Neuronal stem cell (in vitro differentiated cells): ENCODE data around the gene NPIPA3.
"Not testable (repeated sequence)": the region's sequence is repeated elsewhere in the genome, so short reads cannot be mapped to it uniquely, and the experiment has no call there.

Source experiments
- DNase-seq: peaks from one replicate; pipeline ENCODE4 v3.0.0-alpha.2; 2013; ENCODE audit warnings: low spot score
- H2AFZ ChIP-seq: one replicate; pipeline ENCODE4 v1.6.1; 2013; ENCODE audit warnings: mild to moderate bottlenecking, low read length, inconsistent platforms
- H2AK5ac ChIP-seq: 2 replicates; pipeline ENCODE4 v1.6.1; 2013; ENCODE audit warnings: low read depth, mild to moderate bottlenecking, inconsistent platforms, low read length, moderate library complexity, mixed read lengths
- H2BK120ac ChIP-seq: 2 replicates; pipeline ENCODE4 v1.6.1; 2013; ENCODE audit warnings: low read depth, mild to moderate bottlenecking, inconsistent platforms, low read length, moderate library complexity, mixed read lengths
- H2BK12ac ChIP-seq: one replicate; pipeline ENCODE4 v1.6.1; 2013; ENCODE audit warnings: low read length, inconsistent platforms
- H2BK15ac ChIP-seq: 2 replicates; pipeline ENCODE4 v1.6.1; 2013; ENCODE audit warnings: mild to moderate bottlenecking, low read length, inconsistent platforms, mixed read lengths
- H2BK5ac ChIP-seq: one replicate; pipeline ENCODE4 v1.6.1; 2013; ENCODE audit warnings: inconsistent platforms, mild to moderate bottlenecking, low read length, moderate library complexity
- H3K14ac ChIP-seq: one replicate; pipeline ENCODE4 v1.6.1; 2013; ENCODE audit warnings: low read length, inconsistent platforms
- H3K18ac ChIP-seq: 2 replicates; pipeline ENCODE4 v1.6.1; 2013; ENCODE audit warnings: low read length, inconsistent platforms
- H3K23ac ChIP-seq: 2 replicates; pipeline ENCODE4 v1.6.1; 2013; ENCODE audit warnings: low read depth, mild to moderate bottlenecking, mixed read lengths, low read length, inconsistent platforms; ENCODE audit not compliant: poor library complexity
- H3K27ac ChIP-seq: replicated peaks from 3 replicates; pipeline ENCODE4 v1.5.1; 2013; ENCODE audit warnings: low read length, inconsistent platforms
- H3K27me3 ChIP-seq, 3 experiments: 2 replicates each; pipeline ENCODE4 v1.6.1; 2013; ENCODE audit warnings: low read length in 3 of 3, mild to moderate bottlenecking in 2 of 3, inconsistent platforms in 1 of 3, low read depth in 1 of 3, mixed read lengths in 1 of 3, moderate library complexity in 1 of 3; ENCODE audit not compliant: control insufficient read depth in 3 of 3, insufficient read depth in 3 of 3
- H3K36me3 ChIP-seq, 2 donors: replicated peaks in 1 of 2; 2 replicates each; pipeline ENCODE4 v1.6.1; 2013; ENCODE audit warnings: low read length in 2 of 2; ENCODE audit not compliant: control insufficient read depth in 2 of 2, insufficient read depth in 2 of 2
- H3K4ac ChIP-seq: 2 replicates; pipeline ENCODE4 v1.6.1; 2013; ENCODE audit warnings: inconsistent platforms, mild to moderate bottlenecking, low read length, moderate library complexity
- H3K4me1 ChIP-seq, 2 donors: 1 replicate in 1 of 2; 2 replicates in 1 of 2; pipeline ENCODE4 v1.6.1; 2013; ENCODE audit warnings: low read length in 2 of 2, low read depth in 1 of 2; ENCODE audit not compliant: control insufficient read depth in 2 of 2, insufficient read depth in 1 of 2
- H3K4me2 ChIP-seq: one replicate; pipeline ENCODE4 v1.6.1; 2013; ENCODE audit warnings: mild to moderate bottlenecking, low read length, inconsistent platforms; ENCODE audit not compliant: insufficient read depth, poor library complexity, severe bottlenecking
- H3K4me3 ChIP-seq, 2 donors: 2 replicates each; pipeline ENCODE4 v1.5.1; 2013; ENCODE audit warnings: low read length in 2 of 2, mild to moderate bottlenecking in 2 of 2, inconsistent platforms in 1 of 2, moderate library complexity in 1 of 2
- H3K79me1 ChIP-seq: one replicate; pipeline ENCODE4 v1.6.1; 2013; ENCODE audit warnings: low read depth, mild to moderate bottlenecking, inconsistent platforms, low read length, moderate library complexity
- H3K9ac ChIP-seq: one replicate; pipeline ENCODE4 v1.6.1; 2013; ENCODE audit warnings: mild to moderate bottlenecking, low read depth, low read length, inconsistent platforms; ENCODE audit not compliant: poor library complexity
- H3K9me3 ChIP-seq, 2 donors: replicated peaks in 1 of 2; 2 replicates each; pipeline versions ENCODE3 to v1.6.1; 2013; ENCODE audit warnings: low read length in 2 of 2, mild to moderate bottlenecking in 2 of 2, inconsistent platforms in 1 of 2, low read depth in 1 of 2, mixed read lengths in 1 of 2, moderate library complexity in 1 of 2; ENCODE audit not compliant: control insufficient read depth in 2 of 2, insufficient read depth in 1 of 2
- H4K8ac ChIP-seq: one replicate; pipeline ENCODE4 v1.6.1; 2013; ENCODE audit warnings: low read depth, mild to moderate bottlenecking, inconsistent platforms, low read length, moderate library complexity
- H4K91ac ChIP-seq: one replicate; pipeline ENCODE4 v1.6.1; 2013; ENCODE audit warnings: low read length, low read depth, mild to moderate bottlenecking, inconsistent platforms; ENCODE audit not compliant: poor library complexity
- WGBS, 2 donors: extraction: QIAGEN DNeasy Blood & Tissue Kit; methylation state at CpG; one replicate each; pipeline ENCODE4 v1.1.7; 2013; ENCODE audit warnings: missing lambda C conversion rate in 2 of 2, mixed read lengths in 1 of 2; ENCODE audit not compliant: insufficient read length in 2 of 2, insufficient replicate concordance in 1 of 2; ENCODE audit errors: extremely low coverage in 2 of 2; 5-methylcytosine and 5-hydroxymethylcytosine counted together

The NPIPA3 gene

DNA sequence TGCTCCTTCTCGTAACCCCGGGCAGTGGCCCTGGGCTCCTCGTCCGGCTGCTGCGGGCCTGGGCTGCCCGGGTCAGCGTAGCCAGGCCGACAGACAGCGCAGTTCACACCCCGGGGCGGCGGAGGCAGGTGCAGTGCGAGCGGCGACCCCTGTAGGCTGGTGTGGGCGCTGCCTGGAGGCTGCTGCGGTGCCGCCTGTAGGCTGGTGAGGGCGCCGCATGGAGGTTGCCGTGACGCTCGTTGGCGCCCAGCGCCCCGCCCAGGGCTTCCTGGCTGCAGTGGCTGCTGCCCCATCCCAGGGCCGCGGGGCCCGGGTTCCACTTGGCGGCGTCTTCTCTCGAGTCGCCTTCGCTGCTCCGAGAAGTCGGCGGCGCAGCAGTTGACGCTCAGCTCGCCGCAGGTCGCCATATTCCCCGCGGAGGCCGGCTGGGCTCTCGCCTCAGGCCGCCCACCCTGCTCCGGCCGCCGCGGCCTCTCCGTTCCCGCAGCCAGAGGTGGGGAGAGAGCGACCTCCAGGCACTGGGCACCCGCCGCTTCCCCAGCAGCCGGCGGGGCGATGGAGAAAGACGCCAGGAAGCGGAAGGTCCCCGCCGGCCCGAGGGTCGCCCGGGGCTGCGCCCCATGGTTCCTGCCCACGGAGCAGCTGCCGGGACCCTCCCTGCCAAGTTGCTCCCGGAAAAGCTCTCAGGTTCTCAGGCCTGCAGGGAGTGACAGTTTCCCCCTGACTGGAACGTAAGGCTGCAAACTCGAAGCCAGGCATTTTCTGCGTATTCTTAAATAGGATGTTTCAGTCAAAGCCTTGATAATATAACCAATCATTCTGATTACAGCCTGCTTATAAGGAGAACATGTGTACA lies 39.3 kb downstream of the NPIPA3 start, which contains the start of gene NPIPA2:
Gene NPIPA2, plus strand, starts transcription at position 261 of the 856 bp plus-strand sequence. CDS start 5,533 bp downstream, outside the sequence.
- H3K23ac ChIP-seq, H2AFZ ChIP-seq, H2BK12ac ChIP-seq, H2BK15ac ChIP-seq, H3K4me1 ChIP-seq, H2BK5ac ChIP-seq, H3K4me2 ChIP-seq, H2BK120ac ChIP-seq, H3K36me3 ChIP-seq, DNase-seq, H2AK5ac ChIP-seq, H3K27me3 ChIP-seq, H3K9me3 ChIP-seq, H3K4ac ChIP-seq, H3K4me3 ChIP-seq, H4K91ac ChIP-seq, H3K14ac ChIP-seq, H3K9ac ChIP-seq, H3K27ac ChIP-seq, H3K79me1 ChIP-seq, H3K18ac ChIP-seq, H4K8ac ChIP-seq: not testable (repeated sequence)
- no CpG with 5 or more reads among the region's 73 CpGs for WGBS, 2 donors

DNA sequence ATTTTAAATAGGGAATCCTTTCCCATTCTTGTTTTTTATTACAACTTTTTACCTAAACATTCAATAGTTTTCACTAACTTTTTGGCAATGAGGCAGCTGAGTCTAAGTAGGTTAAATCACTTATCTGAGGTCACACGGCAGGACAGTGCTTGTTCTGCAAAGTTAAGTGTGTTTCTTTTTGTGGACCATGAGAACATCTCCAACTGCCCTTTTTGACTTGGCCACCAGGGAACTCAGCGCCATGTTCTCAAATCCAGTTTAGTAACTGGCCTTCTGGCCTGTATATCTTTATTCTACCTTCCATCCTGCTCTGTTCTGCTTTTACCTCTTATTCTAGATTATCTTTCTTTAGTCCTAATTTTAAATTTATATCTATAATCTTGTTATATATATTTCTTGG lies 70.4 kb downstream of the NPIPA3 start:
- H3K23ac ChIP-seq, H3K4me1 ChIP-seq, H3K36me3 ChIP-seq, H3K79me1 ChIP-seq, H3K9me3 ChIP-seq, H3K18ac ChIP-seq, H2BK5ac ChIP-seq, H4K91ac ChIP-seq, H3K4ac ChIP-seq, DNase-seq, H3K27ac ChIP-seq, H4K8ac ChIP-seq, H2BK120ac ChIP-seq, H3K4me3 ChIP-seq, H3K4me2 ChIP-seq, H3K14ac ChIP-seq, H2AK5ac ChIP-seq, H3K9ac ChIP-seq, H3K27me3 ChIP-seq, H2BK12ac ChIP-seq, H2AFZ ChIP-seq, H2BK15ac ChIP-seq: not testable (repeated sequence)
- no CpG with 5 or more reads among the region's 2 CpGs for WGBS, 2 donors

DNA sequence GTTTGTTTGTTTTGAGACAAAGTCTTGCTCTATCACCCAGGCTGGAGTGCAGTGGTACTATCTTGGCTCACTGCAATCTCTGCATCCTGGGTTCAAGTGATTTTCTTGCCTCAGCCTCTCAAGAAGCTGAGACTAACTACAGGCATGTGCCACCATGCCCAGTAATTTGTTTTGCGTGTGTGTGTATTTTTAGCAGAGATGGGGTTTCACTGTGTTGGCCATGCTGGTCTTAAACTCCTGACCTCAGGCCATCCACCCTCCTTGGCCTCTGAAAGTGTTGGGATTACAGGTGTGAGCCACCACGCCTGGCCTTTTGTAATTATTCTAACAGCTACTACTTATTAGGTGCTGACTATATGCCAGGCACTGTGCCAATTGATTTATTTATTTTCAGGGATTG lies 72.4 kb downstream of the NPIPA3 start:
- H3K9ac ChIP-seq, H3K18ac ChIP-seq: not testable (repeated sequence)
- WGBS, 2 donors, result no CpG with 5 or more reads among the region's 2 CpGs

More for the DNA sequence above, 72.4 kb downstream of the NPIPA3 start:
- H3K9me3 ChIP-seq, H4K91ac ChIP-seq, H3K4me2 ChIP-seq, H3K4me1 ChIP-seq, H2AK5ac ChIP-seq, H2BK120ac ChIP-seq, H4K8ac ChIP-seq, H3K4ac ChIP-seq, H3K14ac ChIP-seq, H2AFZ ChIP-seq, H3K27ac ChIP-seq, DNase-seq, H3K4me3 ChIP-seq, H2BK15ac ChIP-seq, H3K79me1 ChIP-seq, H3K27me3 ChIP-seq, H3K36me3 ChIP-seq, H2BK5ac ChIP-seq, H2BK12ac ChIP-seq, H3K23ac ChIP-seq: not testable (repeated sequence)
